T-helper 2 cell treated with Interferon-gamma antibody and Interleukin-4, amounts not matched to agents 100 ng/mL and 5 ng/mL, for 36 hours (primary cell): ENCODE data around the gene SLC25A5. TPM values are rescaled to one million over a fixed set of nuclear protein-coding genes. Genes with fewer than 3 reads are reported as not detected.
"Not testable (repeated sequence)": the region's sequence is repeated elsewhere in the genome, so short reads cannot be mapped to it uniquely, and the experiment has no call there.

Source experiments
- intact Hi-C: fragments of 100-400 bp; cut with micrococcal nuclease; formaldehyde crosslinking; loops from one replicate; pipeline ENCODE4 v1.15.1; 2023
- total RNA-seq: library from RNA; stranded (reverse); gene quantifications from 2 replicates; pipeline ENCODE4 v1.2.3, GENCODE V29; 2022

The SLC25A5 gene
- total RNA-seq, result 487 and 495 TPM in 2 replicates

DNA sequence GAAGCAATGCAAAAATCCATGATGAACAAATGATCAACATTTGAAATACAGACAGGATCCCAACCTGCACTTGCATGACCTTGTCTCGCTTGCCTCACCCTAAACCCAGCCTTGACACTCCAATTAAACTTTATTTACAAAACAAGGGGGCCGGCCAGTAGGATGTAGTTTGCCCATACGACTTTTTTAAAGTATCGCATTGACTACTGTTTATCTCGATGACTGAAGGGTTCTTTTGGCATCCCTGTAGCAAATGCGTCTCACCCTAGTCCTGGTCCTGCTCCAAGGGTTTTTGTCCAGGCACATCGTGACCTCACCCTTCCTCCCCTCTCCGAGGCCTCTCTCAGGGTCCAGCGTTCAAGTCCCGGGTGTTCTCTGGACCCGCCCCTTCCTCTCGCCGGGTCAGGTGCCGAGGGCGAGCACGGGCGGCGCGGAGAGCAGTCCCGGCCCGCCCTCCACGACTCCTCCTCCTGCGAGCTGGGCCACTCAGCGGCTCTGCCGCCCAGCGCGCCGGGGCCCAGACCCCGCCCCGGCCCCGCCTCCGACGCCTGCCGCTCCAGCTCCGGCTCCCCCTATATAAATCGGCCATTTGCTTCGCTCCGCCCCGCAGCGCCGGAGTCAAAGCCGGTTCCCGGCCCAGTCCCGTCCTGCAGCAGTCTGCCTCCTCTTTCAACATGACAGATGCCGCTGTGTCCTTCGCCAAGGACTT, at the start of gene SLC25A5:
Gene SLC25A5 (plus strand): TSS at position 603 of the 709 bp plus-strand sequence. CDS start 72 bp downstream, at position 675.
- intact Hi-C loops, result loop anchor here (1.0 to 5.0 kb wide), 8 partner anchors 49 to 403 kb away; partner anchors contain the start of genes NDUFA1, RNF113A, RPL39 and SEPTIN6

DNA sequence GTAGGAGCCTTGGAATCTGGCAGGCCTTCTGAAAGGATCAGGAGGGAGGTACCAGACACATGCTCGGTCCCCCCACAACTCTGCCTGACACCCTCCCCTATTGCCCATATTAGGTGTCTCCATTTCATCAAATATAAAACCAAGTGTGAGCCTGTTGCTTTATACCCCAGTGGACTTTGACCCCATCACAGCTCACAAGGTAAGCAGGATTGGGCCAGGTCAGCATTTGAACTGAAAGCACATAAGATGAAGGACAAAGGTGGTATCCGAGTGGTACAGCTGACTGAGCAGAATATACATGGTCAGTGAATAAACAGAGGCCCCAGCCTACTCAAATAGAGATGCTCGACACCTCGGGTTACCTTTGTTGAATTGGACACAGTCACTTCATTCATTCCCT, 49.1 kb upstream of the SLC25A5 start:
- intact Hi-C loops, result no loop called here

DNA sequence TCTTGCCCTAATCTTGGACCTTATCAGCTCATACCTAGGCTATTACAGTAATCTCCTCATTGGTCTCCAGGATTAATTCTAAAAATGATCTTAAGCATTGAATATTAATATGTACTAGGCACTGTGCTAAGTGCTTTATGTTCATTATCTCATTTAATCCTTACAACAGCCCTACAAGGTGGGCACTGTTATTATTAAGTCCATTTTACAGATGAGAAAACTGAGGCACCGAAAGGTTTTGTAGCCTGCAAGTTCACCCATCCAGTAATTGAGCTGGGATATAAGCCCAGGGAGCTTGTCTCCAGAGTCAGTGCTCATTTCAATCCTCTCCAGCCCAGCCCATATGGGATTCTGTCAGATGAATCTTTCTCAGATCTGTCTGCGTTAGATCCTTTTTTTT, 48.3 kb upstream of the SLC25A5 start:
- intact Hi-C loops, result no loop called here

DNA sequence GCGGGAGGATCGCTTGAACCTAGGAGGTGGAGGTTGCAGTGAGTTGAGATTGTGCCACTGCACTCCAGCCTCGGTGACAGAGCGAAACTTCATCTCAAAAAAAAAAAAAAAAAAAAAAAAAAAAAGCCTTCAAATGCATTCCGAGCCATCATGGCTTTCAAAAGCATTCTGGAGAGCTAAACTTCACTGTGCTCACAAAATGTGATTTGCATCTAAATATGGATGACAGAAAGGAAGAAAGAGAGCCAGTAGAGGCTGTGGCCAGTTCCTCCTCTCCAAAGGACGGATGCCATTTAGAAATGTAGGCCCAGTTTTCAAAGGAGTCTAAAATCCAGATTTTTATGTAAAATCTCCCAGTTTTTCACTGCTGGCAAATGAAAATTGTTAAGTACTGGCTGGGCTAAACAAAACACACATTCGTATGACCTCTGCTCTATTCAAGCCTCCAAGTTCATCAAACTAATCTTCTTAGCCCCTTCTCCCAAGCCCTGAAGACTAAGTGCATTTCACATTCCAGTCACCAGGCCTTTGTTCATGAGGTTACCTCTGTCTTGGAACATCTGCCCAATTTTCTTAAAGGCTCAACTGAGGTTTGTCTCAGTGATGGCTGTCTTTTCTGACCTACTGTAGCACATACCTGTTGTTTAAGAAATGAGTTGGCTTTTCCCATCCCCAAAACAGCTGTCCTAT, 47.1 kb upstream of the SLC25A5 start:
- intact Hi-C loops, result no loop called here

DNA sequence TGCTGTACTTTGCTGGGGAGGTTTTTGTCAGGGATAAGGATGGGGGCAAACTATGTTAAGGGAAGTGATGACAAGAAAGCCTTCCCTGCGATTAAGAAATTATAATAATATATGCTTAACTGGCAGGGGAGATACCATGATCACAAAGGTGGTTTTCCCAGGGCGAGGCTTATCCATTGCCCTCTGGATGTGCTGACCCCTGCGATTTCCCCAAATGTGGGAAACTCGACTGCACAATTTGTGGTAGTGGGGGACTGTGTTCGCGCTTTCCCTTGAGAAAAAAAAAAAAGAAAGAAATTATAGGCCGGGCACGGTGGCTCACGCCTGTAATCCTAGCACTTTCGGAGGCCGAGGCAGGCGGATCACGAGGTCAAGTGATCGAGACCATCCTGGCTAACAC, 44.6 kb upstream of the SLC25A5 start:
- intact Hi-C loops, result no loop called here

DNA sequence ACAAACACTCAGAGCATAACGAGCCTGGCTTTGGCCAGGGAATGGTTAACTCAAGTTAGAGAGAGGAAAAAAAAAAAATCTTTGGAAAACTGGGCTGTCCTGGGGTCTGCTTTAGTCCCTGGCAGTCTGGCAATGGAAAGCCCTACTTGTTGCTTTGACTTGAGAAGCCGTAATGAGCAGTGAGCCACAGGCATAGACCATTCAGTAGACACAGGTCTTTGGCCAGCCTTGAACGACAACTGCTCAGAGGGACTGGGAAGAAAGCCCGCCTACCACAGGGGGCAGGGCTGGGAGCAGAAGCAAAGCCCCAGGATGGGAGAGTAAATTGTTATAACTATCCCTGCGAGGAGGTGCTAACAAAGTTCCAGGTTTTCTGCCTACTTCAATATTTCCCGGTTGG, 43.2 kb upstream of the SLC25A5 start:
- intact Hi-C loops, result no loop called here

DNA sequence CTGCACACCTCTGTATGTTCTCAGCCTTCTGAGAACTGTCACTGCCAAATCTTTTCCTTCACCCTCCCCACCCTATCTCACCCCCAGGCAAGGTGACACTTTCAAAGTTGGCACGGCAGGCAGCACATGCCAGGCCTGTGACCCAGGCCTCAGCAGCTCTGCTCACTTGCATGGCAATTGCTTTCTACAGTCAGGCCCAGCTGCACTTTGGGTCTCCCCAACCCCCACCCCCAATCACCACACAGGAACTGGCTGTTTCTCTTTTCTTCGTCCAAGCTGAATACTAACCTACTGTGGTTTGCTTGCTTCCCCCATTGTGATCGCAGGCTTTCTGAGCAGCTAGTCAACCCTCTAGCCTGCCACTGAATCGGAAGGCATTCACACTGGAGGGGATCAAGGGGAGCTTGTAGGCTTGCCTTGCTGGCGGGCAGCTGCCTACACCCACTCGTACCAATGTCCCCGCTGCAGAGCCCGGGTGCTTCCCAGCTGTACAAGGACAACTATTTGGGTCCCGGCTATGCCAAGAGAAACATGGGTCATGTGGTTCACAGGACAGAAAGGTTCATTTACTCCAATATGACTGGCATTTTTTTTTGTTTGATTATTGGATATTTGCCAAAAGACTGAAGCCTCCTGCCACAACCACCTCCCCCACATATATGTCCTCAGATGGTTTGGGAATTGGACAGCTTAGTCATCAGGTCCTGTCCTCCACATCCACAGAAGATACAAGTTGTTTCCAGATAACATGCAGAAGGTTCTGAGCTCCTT, 41.0 kb upstream of the SLC25A5 start:
- intact Hi-C loops, result no loop called here

DNA sequence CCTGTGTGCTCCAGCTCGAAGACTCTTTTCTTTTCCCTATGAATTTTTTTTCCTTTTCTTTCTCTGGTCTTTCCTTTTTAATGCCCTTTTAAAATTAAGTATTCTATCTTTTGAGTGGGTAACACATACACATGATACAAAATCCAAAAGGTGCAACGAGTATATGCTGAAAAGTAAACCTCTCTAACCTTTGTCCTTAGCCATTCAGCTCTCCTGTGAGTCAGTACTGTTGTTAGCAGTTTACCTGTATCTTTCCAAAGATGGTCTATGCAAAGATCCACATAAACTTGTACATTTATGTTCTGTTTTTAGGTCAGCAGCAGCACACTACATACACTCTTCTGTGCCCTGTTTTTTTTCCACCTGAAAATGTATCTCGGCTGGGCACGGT, 40.5 kb upstream of the SLC25A5 start:
- intact Hi-C loops, result no loop called here

DNA sequence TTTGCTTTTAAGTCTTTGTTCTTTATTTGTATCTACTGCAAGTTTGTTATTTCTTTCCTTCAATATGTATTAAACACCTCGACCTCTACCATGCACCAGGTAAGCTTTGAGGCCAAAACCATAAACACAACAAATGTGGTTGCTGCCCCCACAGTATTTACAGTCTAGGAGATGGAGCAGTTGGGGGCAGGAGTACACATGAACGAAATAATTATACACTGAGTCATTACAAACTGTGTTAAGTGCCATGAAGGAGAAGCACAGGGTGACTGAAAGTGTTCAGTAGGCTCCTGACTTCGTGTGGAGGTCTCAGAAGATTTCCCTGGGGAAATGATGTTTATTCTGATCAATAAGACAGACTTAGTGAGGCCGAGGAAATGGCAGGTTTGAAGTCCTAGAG, 38.8 kb upstream of the SLC25A5 start:
- intact Hi-C loops, result no loop called here

DNA sequence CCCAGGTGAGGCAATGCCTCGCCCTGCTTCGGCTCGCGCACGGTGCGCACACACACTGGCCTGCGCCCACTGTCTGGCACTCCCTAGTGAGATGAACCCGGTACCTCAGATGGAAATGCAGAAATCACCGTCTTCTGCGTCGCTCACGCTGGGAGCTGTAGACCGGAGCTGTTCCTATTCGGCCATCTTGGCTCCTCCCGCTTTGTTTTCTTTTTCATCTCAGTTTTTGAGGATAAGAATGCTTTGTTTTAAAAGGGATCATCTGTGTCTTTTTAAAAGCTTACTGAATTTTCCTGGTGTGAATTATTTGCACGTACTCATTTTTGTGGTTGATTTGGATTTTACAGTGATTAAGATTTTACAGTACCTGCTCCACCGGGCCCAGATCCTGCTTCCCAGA, 26.9 kb upstream of the SLC25A5 start:
- intact Hi-C loops, result not testable (repeated sequence)

DNA sequence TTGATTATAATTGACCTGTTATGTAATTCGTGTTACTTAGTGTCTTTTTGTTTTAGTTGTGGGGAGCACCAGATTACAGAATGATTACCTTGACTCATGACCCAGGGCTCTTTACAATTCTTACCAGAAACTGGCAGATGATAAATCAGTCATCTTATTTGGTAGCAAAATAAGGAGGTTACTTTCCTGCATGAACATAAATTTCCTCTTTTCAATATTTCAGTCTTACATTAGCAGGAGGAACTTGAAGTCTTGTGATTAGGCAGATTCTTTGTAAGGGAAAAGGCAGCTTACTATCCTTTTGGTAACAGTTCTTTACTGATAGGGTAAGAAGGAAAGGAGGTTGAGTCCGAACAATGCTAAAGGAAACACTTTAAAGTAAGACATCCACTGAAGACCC, 26.0 kb upstream of the SLC25A5 start:
- intact Hi-C loops, result no loop called here

DNA sequence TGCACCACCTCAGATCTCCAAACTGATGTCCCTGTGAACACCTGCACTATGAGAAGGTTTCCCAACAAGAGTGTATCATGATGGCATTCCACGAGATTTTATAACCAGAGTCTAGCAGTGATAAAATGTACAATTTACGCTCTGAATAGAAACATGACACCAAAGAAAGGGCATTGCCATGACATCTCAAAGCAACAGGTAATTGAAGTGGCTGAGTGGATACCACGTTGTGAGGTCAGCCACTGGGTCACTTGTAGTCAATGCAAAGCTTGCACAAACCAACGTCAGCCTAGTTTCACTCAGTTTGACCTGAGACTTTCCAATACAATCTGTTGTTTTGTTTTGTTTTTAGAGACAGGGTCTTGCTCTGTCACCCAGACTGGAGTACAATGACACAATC, 15.0 kb upstream of the SLC25A5 start:
- intact Hi-C loops, result no loop called here

DNA sequence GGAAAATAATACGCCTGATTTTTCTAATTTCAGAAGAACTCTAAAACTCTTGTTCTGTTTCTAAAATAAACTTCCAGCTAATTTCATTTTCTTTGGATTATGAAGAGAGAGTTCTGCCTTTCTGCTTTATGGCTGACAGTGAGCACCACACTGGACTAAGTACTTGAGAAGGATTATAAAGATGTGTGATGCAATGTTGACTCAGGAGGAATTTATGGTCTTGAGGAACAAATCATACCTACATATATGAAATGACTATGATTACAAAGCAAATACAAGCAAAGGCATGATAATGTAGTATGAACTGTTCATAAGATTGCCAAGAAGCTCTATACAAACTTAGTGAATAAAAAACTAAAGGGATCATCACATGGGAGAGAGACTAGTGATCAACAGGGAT, 13.0 kb upstream of the SLC25A5 start:
- intact Hi-C loops, result no loop called here

DNA sequence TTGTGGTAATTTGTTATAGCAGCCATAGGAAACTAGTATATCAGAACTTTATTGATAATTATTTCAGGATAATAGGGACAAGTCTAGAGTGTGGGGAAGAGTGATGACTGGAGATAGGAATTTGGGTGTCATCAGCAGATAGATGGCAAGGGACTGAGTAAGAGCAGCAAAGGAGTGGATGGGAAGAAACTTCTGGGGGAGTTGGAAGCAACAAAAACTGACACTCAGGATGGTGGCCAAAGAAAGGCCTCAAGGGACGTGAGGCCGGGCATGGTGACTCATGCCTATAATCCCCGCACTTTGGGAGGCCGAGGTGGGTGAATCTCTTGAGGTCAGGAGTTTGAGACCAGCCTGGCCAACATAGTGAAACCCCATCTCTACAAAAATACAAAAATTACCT, 9.1 kb upstream of the SLC25A5 start:
- intact Hi-C loops, result no loop called here

DNA sequence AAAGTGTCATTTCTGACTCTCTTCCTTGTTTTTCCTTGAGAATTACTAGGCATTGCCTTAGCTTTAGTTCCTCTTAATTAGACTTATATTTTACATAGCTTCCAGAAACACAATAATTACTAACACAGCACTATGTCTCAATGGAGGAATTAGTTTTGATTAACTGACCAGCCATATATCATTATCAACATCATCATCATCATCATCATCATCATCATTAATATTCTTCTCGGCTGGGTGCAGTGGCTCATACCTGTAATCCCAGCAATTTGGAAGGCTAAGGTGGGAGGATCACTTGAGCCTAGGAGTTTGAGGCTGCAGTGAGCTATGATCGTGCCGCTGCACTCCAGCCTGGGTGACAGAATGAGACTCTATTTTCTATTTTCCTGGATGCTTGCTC, 2.7 kb upstream of the SLC25A5 start:
- intact Hi-C loops, result loop anchor here (5.0 kb wide), 2 partner anchors 327 to 387 kb away; partner anchors contain the start of genes RPL39 and UPF3B

DNA sequence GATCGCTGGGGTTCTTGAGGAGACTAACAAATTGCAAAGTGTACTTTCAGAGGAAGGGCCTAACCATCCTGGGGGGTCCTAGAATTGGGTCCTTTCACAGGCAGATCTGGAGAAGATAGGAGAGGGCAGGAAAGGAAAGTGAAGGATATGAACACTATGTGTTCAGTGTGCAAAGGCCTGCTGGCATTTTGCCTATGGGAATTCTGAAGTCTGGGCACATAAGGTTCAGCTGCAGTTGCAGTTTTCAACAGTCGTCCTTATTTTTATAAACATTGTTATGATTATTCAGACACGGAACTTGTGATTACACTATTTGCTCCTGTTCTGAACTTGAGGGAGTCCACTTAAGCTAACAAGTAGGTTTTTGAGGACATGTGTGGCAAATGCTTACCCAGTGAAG, 1.3 kb upstream of the SLC25A5 start:
- intact Hi-C loops, result loop anchor here (5.0 kb wide), 2 partner anchors 325 to 385 kb away; partner anchors contain the start of genes RPL39 and UPF3B

DNA sequence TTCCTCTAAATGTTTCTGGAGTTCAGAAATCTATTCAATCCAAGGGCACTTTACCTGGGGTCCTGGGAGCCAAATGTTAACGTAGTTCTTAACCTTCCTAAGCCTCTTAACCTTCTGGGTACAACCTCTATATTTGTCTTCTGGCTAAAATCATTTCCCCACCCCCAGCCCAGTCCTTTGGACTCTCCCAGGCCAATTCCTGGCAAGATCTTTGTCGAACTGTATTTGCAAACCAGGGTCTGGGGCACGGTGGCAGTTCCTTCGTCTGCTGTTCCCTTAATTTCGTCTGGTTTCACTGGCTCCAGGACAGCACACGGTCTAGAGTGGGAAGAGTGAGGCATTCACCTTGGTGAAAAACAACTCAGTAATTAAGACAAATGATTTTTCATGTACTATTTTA, 811 bp upstream of the SLC25A5 start:
- intact Hi-C loops, result loop anchor here (5.0 kb wide), 2 partner anchors 325 to 385 kb away; partner anchors contain the start of genes RPL39 and UPF3B

DNA sequence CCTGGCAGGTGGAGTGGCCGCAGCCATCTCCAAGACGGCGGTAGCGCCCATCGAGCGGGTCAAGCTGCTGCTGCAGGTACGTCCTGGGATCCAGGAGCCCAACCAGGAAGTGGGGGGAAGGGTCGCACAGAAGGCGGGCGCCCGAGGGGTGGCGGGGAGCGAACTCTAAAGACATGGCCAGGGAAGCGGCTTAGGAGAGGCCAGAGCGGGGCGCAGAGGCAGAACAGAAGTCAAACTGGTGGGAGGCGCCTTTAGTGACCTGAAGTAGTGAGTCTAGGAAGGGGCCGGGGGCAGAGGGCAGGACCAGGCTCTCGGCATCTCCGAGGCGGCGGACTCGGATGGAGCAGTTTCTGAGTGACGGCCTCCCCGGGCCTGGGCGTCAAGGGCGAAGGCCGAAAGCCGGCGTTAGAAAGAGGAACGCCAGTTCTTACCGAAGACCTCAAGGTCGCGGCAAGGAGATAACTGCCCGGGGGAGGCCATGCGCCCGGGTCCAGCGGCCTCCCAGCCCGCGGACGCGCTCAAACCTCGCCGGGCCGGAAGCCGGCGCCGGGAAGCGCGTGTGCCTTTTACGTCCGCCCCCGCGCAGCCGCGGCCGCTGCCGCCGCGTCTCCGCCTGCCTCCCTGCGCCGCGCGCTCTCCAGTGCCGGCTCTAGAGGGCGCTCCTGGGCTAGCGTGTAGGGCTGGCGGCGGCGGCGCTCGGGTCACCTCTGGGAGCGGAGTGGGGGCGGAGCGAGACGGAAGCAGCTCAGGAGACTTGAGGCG, 488 bp downstream of the SLC25A5 start:
- intact Hi-C loops, result loop anchor here (1.0 to 5.0 kb wide), 11 partner anchors 14 to 402 kb away; partner anchors contain the start of genes NDUFA1, PGRMC1, RNF113A and RPL39

DNA sequence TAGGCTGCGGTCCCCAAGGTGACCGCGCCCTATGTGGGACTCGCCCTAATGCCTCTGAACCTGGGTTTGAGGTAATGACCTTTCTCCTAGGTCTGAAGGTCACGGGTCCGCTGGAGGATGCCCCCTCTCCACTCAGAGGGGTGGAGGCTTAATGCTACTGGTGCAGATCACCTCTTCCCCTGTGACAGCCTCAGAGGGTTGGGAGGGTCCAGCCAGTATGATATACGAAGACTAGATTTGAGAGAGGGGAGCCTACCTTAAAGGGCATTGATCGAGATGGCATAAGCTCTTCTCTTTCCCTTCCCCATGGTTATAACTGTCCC, 1.0 kb downstream of the SLC25A5 start:
- intact Hi-C loops, result loop anchor here (1.0 to 5.0 kb wide), 10 partner anchors 13 to 402 kb away; partner anchors contain the start of genes NDUFA1, PGRMC1, RNF113A and RPL39

DNA sequence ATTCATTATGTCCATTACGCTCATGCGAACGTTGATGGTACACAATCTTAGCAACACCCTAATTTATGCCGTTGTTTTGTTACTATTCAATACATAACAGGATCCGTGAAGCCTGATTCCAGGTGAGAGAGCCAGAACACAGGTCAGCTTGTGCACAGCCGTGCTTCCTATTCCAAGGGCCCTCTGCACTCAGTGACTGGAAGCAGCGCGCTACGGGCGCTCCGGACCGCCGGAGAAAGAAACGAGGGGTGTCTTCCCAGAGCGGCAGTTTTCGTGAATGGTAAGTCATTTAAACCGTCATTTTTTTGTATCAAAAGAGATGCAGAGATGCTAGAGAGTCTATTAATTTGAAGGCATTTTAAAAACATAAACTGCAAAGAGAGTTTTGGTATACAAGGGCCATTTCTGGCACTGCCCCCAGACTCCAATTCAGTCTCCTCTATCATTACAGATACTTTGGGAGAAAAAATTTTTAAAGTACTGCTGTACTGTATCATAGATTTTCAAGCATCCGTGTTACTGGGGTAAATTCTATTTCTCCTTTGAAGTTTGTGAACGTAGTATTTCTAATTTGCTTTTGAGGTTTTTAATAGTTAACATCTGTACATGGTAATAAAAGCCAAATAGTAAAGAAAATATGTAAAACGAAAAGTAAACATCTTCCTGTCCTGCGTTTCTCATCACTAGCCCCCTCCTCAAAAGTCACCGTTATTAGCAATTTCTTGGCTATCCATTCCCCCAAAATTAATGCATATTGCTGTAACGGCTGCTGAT, 6.6 kb downstream of the SLC25A5 start:
- intact Hi-C loops, result no loop called here
